ENCODE measurements around the gene TNC.

DNA sequence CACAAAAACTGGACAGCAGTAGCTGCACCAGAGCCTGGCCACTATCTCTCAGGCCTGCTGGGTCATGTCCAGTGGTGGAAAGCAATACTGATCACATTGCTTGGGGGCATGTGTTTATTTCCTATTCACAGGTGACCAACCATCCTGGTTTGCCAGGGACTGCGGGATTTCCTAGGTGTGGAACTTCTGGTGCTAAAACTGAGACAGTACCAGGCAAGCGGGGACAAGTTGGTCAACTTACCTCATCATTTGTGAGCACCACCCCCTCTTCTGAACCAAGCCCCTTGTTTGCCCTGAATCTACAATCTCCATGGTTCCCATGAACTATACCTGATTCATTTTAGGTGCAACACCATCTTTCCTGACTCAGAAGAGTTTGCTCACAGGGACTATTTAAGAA is 81.3 kb downstream of the TNC start:
- TF ChIP-seq CTCF (IDR thresholded peaks at IDR 0.05): no peak
- no peak for TF ChIP-seq POLR2A (IDR thresholded peaks at IDR 0.05)

All from right lobe of liver (tissue), 4 donors.